GM23338 (cell line): ENCODE measurements around the gene RBM19. TPM values are rescaled to one million over a fixed set of nuclear protein-coding genes. Genes with fewer than 3 reads are reported as not detected.

ENCODE experiments used
- CTCF ChIP-seq, 2 experiments: fragments of 200-600 bp in 1 of 2; sonication (generic) in 1 of 2; conservative IDR thresholded peaks; 2 replicates each; pipeline versions ENCODE4 v1.5.1 to v1.6.1; 2016 to 2017; ENCODE audit warnings: antibody characterized with exemption in 2 of 2, low read depth in 2 of 2, mild to moderate bottlenecking in 2 of 2, moderate library complexity in 1 of 2
- EZH2 ChIP-seq: fragments of 200-600 bp; sonication (generic); IDR thresholded peaks from one replicate; pipeline ENCODE4 v1.8.0; 2017; ENCODE audit warnings: antibody characterized with exemption, mild to moderate bottlenecking, low read depth; ENCODE audit not compliant: unreplicated experiment
- EZH2phosphoT487 ChIP-seq: fragments of 200-600 bp; sonication (generic); IDR thresholded peaks from one replicate; pipeline ENCODE4 v1.8.1; 2018; ENCODE audit warnings: antibody characterized with exemption; ENCODE audit not compliant: unreplicated experiment
- NANOG ChIP-seq: IDR thresholded peaks from 2 replicates; pipeline ENCODE4 v1.6.1; 2016; ENCODE audit warnings: antibody characterized with exemption, borderline replicate concordance
- STAT1 ChIP-seq: IDR thresholded peaks from one replicate; pipeline ENCODE4 v1.6.1; 2016; ENCODE audit warnings: antibody characterized with exemption; ENCODE audit not compliant: unreplicated experiment
- ZNF331 ChIP-seq: fragments of 250-450 bp; sonication (Bioruptor Pico); IDR thresholded peaks from 2 replicates; pipeline ENCODE4 v1.5.0; 2020; ENCODE audit warnings: low read depth, mild to moderate bottlenecking, moderate library complexity
- ZNF462 ChIP-seq: fragments of 250-450 bp; sonication (Bioruptor Pico); IDR thresholded peaks from 2 replicates; pipeline ENCODE4 v1.5.0; 2020; ENCODE audit warnings: mild to moderate bottlenecking, moderate library complexity
- polyA plus RNA-seq: library from polyadenylated mRNA; unstranded; fragments of >200 nt; fragmentation: Nextera tagmentation; extraction: Ambion mirVana; gene quantifications from 2 replicates; pipeline ENCODE4 v1.2.1, GENCODE V29; 2016
- total RNA-seq: library from RNA; depleted of rRNA; stranded (reverse); fragments of >200 nt; shearing (Covaris generic); gene quantifications from 2 replicates; pipeline ENCODE4 v1.2.3, GENCODE V29; 2014

The RBM19 gene
- total and polyA plus RNA-seq, 2 experiments from 2014 or later = 43.4 to 56.7 TPM

- TF ChIP-seq ZNF462 (CRISPR knock-in tag) = no peak
- no peak for TF ChIP-seq EZH2phosphoT487
- TF ChIP-seq STAT1 = no peak
- no peak for TF ChIP-seq CTCF (conservative IDR thresholded peaks at IDR 0.05; ENCODE audit: low read depth in 2 of 2)
- no peak for TF ChIP-seq ZNF331
- no peak for TF ChIP-seq NANOG
- TF ChIP-seq EZH2 = no peak
Measured at GRCh38 chr12:113808095-113808951, 157.8 kb downstream of the RBM19 start (continued).
